Panc1 (cell line): Measurements from ENCODE around the gene TACC2. TPM values are rescaled to one million over a fixed set of nuclear protein-coding genes. Genes with fewer than 3 reads are reported as not detected.
"Not testable (repeated sequence)": the region's sequence is repeated elsewhere in the genome, so short reads cannot be mapped to it uniquely, and the experiment has no call there.

Experiments
- ATAC-seq: fragments of 200-7000 bp; cut with Tn5 transposase; 2 replicates; pipeline ENCODE4 v1.9.1; 2020; ENCODE audit warnings: mild to moderate bottlenecking, moderate library complexity
- BruUV-seq: library from RNA; stranded (reverse); fragments of 400-500 nt; replicated peaks from 2 replicates; lab custom pipeline; 2021; lab: Mats Ljungman, UMichigan
- CTCF ChIA-PET: fragments of 300-600 bp; sonication (Branson Sonifier 250); formaldehyde crosslinking; loops from one replicate; lab custom pipeline; 2022; ENCODE audit warnings: antibody characterized with exemption; lab: Charles Lee
- POLR2A ChIA-PET: fragments of 300-600 bp; sonication (Branson Sonifier 250); formaldehyde crosslinking; loops from one replicate; lab custom pipeline; 2022; ENCODE audit warnings: antibody characterized with exemption; lab: Charles Lee
- DNase-seq: peaks from one replicate; pipeline ENCODE4 v3.0.0-alpha.2; 2010; ENCODE audit warnings: low read depth, low spot score
- H3K27ac ChIP-seq: 2 replicates; pipeline ENCODE4 v1.5.1; 2011; ENCODE audit warnings: mild to moderate bottlenecking, low read length, inconsistent platforms
- H3K27me3 ChIP-seq: fragments of 200-500 bp; sonication (Bioruptor generic); 2 replicates; pipeline ENCODE4 v1.6.0; 2014; ENCODE audit warnings: low read length, inconsistent platforms; ENCODE audit not compliant: control insufficient read depth, insufficient read depth
- H3K36me3 ChIP-seq: fragments of 200-500 bp; sonication (Bioruptor generic); 2 replicates; pipeline ENCODE4 v1.5.1; 2014; ENCODE audit warnings: inconsistent platforms, mild to moderate bottlenecking, low read length, moderate library complexity; ENCODE audit not compliant: control insufficient read depth, insufficient read depth
- H3K4me1 ChIP-seq: 2 replicates; pipeline ENCODE4 v1.5.1; 2011; ENCODE audit warnings: inconsistent platforms, mild to moderate bottlenecking, low read length, moderate library complexity; ENCODE audit not compliant: control insufficient read depth, insufficient read depth
- H3K4me3 ChIP-seq, 2 experiments: 2 replicates each; pipeline ENCODE4 v1.5.1; 2011 to 2012; ENCODE audit warnings: low read depth in 2 of 2, low read length in 2 of 2, mild to moderate bottlenecking in 2 of 2, inconsistent platforms in 1 of 2, moderate library complexity in 1 of 2
- H3K9me3 ChIP-seq: fragments of 200-500 bp; sonication (Bioruptor generic); 2 replicates; pipeline ENCODE4 v1.5.1; 2014; ENCODE audit warnings: low read depth, mild to moderate bottlenecking, inconsistent platforms, low read length, moderate library complexity; ENCODE audit not compliant: control insufficient read depth, insufficient read depth
- CTCF ChIP-seq: fragments of 450-650 bp; IDR thresholded peaks from 2 replicates; pipeline ENCODE4 v1.5.1; 2017; ENCODE audit warnings: mild to moderate bottlenecking
- POLR2AphosphoS5 ChIP-seq: IDR thresholded peaks from 2 replicates; pipeline ENCODE4 v1.6.1; 2012; ENCODE audit warnings: mild to moderate bottlenecking, low read depth, low read length, moderate library complexity
- SIN3A ChIP-seq: IDR thresholded peaks from 2 replicates; pipeline ENCODE4 v1.6.1; 2012; ENCODE audit warnings: low read depth, mild to moderate bottlenecking, low read length, moderate library complexity, borderline replicate concordance; ENCODE audit not compliant: insufficient read depth
- TCF7L2 ChIP-seq: IDR thresholded peaks from 2 replicates; pipeline ENCODE4 v1.6.1; 2011; ENCODE audit warnings: mild to moderate bottlenecking, low read depth, low read length, inconsistent platforms
- in situ Hi-C: cut with HindIII; loops from 2 replicates; pipeline ENCODE4 v1.10.0; 2016; ENCODE audit warnings: low sequenced_read_pairs, low pct_unique_long_range_greater_than_20kb
- intact Hi-C: fragments of 100-400 bp; cut with micrococcal nuclease; formaldehyde crosslinking; loops from one replicate; pipeline ENCODE4 v1.10.0; 2022; ENCODE audit not compliant: unreplicated experiment
- total RNA-seq: library from RNA; stranded (reverse); gene quantifications from one replicate; pipeline ENCODE4 v1.2.1, GENCODE V29; 2021; ENCODE audit not compliant: unreplicated experiment
- TF ChIP-seq, protein P1 (sequence below), 2 experiments: IDR thresholded peaks; 2 replicates each; pipeline ENCODE4 v1.6.1; 2011 to 2012; ENCODE audit warnings: low read depth in 2 of 2, control low read depth in 1 of 2, low read length in 1 of 2, mild to moderate bottlenecking in 1 of 2, moderate library complexity in 1 of 2; ENCODE audit not compliant: insufficient read depth in 1 of 2

TACC2 gene
- total RNA-seq, 1 experiment from 2014 or later: 133 TPM

DNA sequence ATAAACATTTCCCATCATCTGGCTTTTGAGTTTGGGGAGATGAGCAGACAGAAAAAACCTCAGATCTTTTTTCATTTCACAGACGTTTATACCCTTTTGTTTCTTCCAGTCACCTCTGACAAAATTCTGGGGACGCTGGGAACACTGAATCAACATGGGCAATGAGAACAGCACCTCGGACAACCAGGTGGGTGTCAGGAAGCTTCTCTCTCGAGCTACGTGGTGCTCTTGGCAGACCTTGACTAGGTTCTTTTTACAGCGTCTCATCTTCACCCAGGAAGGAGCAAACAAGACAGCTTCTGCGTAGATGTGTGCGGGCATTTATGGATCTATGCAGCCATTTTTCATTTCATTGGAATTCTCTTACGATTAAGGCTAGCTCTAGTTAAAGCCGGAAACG is 32.9 kb downstream of the TACC2 start:
- no peak overlapping the region for H3K4me3 ChIP-seq
- POLR2A ChIA-PET: no interaction called here
- in situ Hi-C loops: no loop called here

GRCh38 chr10:122022276-122022675 is 33.3 kb downstream of the TACC2 start:
- ATAC-seq: no peak
- in situ Hi-C loops (no loop called here), intact Hi-C loops (no loop called here)
- no TSS peak for BruUV-seq
- no peaks in the 10 kb centered on the region for H3K27me3 ChIP-seq
- no peak overlapping the region for H3K27ac ChIP-seq
- H3K4me1 ChIP-seq: peaks cover 22% of the 10 kb centered on the region
- POLR2A ChIA-PET: no interaction called here
- no peak for DNase-seq
- H3K9me3 ChIP-seq: no peaks in the 10 kb centered on the region
- no peaks in the 10 kb centered on the region for H3K36me3 ChIP-seq
- CTCF ChIA-PET: no interaction called here
- no peak for TF ChIP-seq CTCF
- TF ChIP-seq, protein P1, sequence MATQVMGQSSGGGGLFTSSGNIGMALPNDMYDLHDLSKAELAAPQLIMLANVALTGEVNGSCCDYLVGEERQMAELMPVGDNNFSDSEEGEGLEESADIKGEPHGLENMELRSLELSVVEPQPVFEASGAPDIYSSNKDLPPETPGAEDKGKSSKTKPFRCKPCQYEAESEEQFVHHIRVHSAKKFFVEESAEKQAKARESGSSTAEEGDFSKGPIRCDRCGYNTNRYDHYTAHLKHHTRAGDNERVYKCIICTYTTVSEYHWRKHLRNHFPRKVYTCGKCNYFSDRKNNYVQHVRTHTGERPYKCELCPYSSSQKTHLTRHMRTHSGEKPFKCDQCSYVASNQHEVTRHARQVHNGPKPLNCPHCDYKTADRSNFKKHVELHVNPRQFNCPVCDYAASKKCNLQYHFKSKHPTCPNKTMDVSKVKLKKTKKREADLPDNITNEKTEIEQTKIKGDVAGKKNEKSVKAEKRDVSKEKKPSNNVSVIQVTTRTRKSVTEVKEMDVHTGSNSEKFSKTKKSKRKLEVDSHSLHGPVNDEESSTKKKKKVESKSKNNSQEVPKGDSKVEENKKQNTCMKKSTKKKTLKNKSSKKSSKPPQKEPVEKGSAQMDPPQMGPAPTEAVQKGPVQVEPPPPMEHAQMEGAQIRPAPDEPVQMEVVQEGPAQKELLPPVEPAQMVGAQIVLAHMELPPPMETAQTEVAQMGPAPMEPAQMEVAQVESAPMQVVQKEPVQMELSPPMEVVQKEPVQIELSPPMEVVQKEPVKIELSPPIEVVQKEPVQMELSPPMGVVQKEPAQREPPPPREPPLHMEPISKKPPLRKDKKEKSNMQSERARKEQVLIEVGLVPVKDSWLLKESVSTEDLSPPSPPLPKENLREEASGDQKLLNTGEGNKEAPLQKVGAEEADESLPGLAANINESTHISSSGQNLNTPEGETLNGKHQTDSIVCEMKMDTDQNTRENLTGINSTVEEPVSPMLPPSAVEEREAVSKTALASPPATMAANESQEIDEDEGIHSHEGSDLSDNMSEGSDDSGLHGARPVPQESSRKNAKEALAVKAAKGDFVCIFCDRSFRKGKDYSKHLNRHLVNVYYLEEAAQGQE (IDR thresholded peaks at IDR 0.05; ENCODE audit: insufficient read depth in 1 of 2, low read depth in 2 of 2, low read length in 1 of 2): no peak
- no peak for TF ChIP-seq TCF7L2
- TF ChIP-seq POLR2AphosphoS5: no peak
- no peak for TF ChIP-seq SIN3A
- no peak overlapping the region for H3K4me3 ChIP-seq

More for the DNA sequence above, 32.9 kb downstream of the TACC2 start:
- BruUV-seq: no TSS peak
- CTCF ChIA-PET: no interaction called here
- H3K27me3 ChIP-seq: no peaks in the 10 kb centered on the region
- no peaks in the 10 kb centered on the region for H3K9me3 ChIP-seq
- H3K4me1 ChIP-seq: peaks cover 22% of the 10 kb centered on the region
- no peak overlapping the region for H3K27ac ChIP-seq
- intact Hi-C loops: no loop called here
- TF ChIP-seq, protein P1 (IDR thresholded peaks at IDR 0.05; ENCODE audit: insufficient read depth in 1 of 2, low read depth in 2 of 2, low read length in 1 of 2): no peak
- TF ChIP-seq POLR2AphosphoS5: no peak
- no peaks in the 10 kb centered on the region for H3K36me3 ChIP-seq
- DNase-seq (no peak), ATAC-seq (no peak)

DNA sequence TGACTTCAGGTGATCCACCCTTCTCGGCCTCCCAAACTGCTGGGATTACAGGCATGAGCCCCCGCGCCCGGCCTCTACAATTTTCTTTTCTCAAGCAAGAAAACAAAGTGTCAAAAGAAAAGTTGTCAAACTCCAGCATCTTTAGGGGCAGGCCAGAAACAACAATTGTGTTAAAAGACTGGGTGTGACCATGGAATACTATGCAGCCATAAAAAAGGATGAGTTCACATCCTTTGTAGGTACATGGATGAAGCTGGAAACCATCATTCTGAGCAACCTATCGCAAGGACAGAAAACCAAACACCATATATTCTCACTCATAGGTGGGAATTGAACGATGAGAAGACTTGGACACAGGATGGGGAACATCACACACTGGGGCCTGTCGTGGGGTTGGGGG is 34.3 kb downstream of the TACC2 start:
- intact Hi-C loops, ATAC-seq, BruUV-seq, H3K4me3 ChIP-seq, CTCF ChIA-PET, H3K27ac ChIP-seq, DNase-seq, POLR2A ChIA-PET, H3K9me3 ChIP-seq, H3K36me3 ChIP-seq, H3K27me3 ChIP-seq, in situ Hi-C loops: not testable (repeated sequence)
- peaks cover 22% of the 10 kb centered on the region for H3K4me1 ChIP-seq
